Muscle layer of colon (tissue), 2 donors: Measurements from ENCODE around the gene NT5C.

ENCODE experiments used
- H3K27ac ChIP-seq: one replicate; pipeline ENCODE4 v1.7.0; 2013; ENCODE audit warnings: low read depth, mild to moderate bottlenecking, low read length, moderate library complexity
- H3K27me3 ChIP-seq, 2 donors: one replicate each; pipeline ENCODE4 v1.7.0; 2013; ENCODE audit warnings: low read length in 2 of 2, mild to moderate bottlenecking in 2 of 2; ENCODE audit not compliant: insufficient read depth in 2 of 2, control insufficient read depth in 1 of 2
- H3K36me3 ChIP-seq: one replicate; pipeline ENCODE4 v1.7.0; 2013; ENCODE audit warnings: mild to moderate bottlenecking, low read length; ENCODE audit not compliant: insufficient read depth
- H3K4me1 ChIP-seq: one replicate; pipeline ENCODE4 v1.7.0; 2013; ENCODE audit warnings: mild to moderate bottlenecking, low read length; ENCODE audit not compliant: insufficient read depth
- H3K4me3 ChIP-seq, 2 donors: one replicate each; pipeline ENCODE4 v1.7.0; 2013; ENCODE audit warnings: low read length in 2 of 2, low read depth in 1 of 2, mild to moderate bottlenecking in 1 of 2, moderate library complexity in 1 of 2
- H3K9ac ChIP-seq: one replicate; pipeline ENCODE4 v1.7.0; 2013; ENCODE audit warnings: low read length
- H3K9me3 ChIP-seq: one replicate; pipeline ENCODE4 v1.7.0; 2013; ENCODE audit warnings: mild to moderate bottlenecking, low read length
- donor health status: abdominal sarcoma.
- donor health status: Adenocarcinoma of cecum.

The NT5C gene

DNA sequence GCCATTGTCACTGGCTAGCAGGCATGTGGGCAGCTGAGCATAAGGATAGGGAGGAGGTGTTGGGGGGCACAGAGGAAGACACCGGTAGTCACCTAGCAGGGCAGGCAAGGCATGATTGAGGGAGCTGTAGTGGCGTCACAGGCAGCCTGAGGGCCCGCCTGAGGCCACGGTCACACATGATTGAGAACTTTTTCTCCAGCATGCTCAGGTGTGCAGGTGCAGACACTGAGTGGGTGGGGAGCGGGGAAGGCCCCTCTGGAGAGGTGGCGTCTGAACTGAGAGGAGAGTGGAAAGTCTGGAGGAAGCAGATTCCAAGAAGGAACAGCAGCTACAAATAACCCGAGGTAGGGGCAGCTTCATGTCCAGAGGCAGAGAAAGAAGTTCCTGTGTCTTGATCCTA lies 32.7 kb downstream of the NT5C start:
- Histone ChIP-seq H3K4me1 (no peaks in the 10 kb centered on the region), H3K9ac (no peak overlapping the region), H3K9me3 (no peaks in the 10 kb centered on the region), H3K36me3 (peaks cover 18% of the 10 kb centered on the region), H3K27me3 (no peaks in the 10 kb centered on the region), H3K4me3 (no peak overlapping the region), H3K27ac (no peak overlapping the region)

- Histone ChIP-seq H3K36me3 (peaks cover 18% of the 10 kb centered on the region), H3K9me3 (no peaks in the 10 kb centered on the region), H3K27ac (no peak overlapping the region), H3K4me3 (no peak overlapping the region), H3K4me1 (no peaks in the 10 kb centered on the region), H3K27me3 (no peaks in the 10 kb centered on the region), H3K9ac (no peak overlapping the region)
These were observed 33.7 kb downstream of the NT5C start for GRCh38 chr17:75097865-75098264.

GRCh38 chr17:75096082-75096625 lies 35.4 kb downstream of the NT5C start:
- H3K27me3 ChIP-seq: no peaks in the 10 kb centered on the region
- no peaks in the 10 kb centered on the region for H3K9me3 ChIP-seq
- peaks cover 18% of the 10 kb centered on the region for H3K36me3 ChIP-seq
- peaks cover 8% of the 10 kb centered on the region for H3K4me1 ChIP-seq
- no peak overlapping the region for H3K27ac ChIP-seq
- H3K9ac ChIP-seq: no peak overlapping the region
- no peak overlapping the region for H3K4me3 ChIP-seq

- Histone ChIP-seq H3K4me3 (no peak overlapping the region), H3K4me1 (peaks cover 13% of the 10 kb centered on the region), H3K27ac (no peak overlapping the region), H3K9me3 (no peaks in the 10 kb centered on the region), H3K9ac (no peak overlapping the region), H3K27me3 (no peaks in the 10 kb centered on the region), H3K36me3 (peaks cover 9% of the 10 kb centered on the region)
These were observed 36.6 kb downstream of the NT5C start for GRCh38 chr17:75094871-75095399.

DNA sequence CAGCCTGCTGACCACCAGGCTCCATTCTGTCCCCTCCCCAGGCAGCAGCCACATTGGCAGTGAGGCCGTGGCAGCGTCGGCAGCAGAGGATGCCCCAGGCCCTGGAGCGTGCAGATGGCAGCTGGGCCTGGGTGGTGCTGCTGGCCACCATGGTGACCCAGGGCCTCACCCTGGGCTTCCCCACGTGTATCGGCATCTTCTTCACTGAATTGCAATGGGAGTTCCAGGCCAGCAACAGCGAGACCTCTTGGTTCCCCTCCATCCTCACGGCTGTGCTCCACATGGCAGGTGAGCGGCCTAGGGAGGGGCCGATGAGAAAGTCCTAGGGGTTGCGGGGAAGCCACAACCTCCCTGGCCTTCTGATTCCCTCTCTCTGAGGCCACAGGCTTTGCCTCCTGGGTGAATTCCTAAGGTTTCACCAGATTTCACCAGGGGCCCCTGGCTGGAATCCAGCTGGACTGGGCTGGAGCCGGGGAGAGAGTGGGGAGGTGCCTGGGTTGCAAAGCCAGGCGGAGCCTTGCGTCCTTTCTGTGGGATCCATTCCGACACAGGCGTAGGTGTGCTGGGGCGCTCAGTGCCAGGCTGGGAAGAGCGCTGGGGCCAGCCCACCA lies 37.9 kb downstream of the NT5C start:
- Histone ChIP-seq H3K9ac (no peak overlapping the region), H3K27ac (no peak overlapping the region), H3K4me3 (no peak overlapping the region), H3K9me3 (no peaks in the 10 kb centered on the region), H3K27me3 (no peaks in the 10 kb centered on the region), H3K4me1 (peaks cover 13% of the 10 kb centered on the region), H3K36me3 (peaks cover 1% of the 10 kb centered on the region)

DNA sequence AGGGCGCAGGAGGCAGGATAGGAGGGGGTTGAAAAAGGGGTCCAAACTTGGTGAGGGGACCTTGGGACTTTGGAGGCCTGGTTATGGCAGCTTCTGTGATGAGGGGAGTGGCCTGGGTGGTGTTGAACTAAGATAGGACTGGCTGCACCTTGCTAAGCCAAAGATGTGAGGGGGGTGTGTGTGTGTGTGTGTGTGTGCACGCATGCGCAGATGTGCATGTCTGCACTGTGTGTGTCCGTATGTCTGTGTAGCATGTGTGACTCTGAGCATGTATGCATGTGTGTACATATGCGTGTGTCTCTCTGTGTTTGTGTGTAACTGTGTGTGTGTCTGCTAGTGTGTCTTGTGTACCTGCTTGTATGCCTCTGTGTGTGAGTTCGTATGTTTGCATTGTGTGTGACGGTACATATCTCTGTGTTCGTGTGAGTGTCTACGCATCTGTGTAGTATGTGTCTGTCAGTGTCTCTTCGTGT lies 39.7 kb downstream of the NT5C start:
- Histone ChIP-seq H3K27ac (no peak overlapping the region), H3K4me3 (no peak overlapping the region), H3K9me3 (no peaks in the 10 kb centered on the region), H3K36me3 (no peaks in the 10 kb centered on the region), H3K27me3 (no peaks in the 10 kb centered on the region), H3K9ac (no peak overlapping the region), H3K4me1 (peaks cover 13% of the 10 kb centered on the region)

GRCh38 chr17:75090871-75091854 lies 40.4 kb downstream of the NT5C start:
- no peaks in the 10 kb centered on the region for H3K36me3 ChIP-seq
- H3K4me3 ChIP-seq: no peak overlapping the region
- H3K4me1 ChIP-seq: peaks cover 13% of the 10 kb centered on the region
- H3K27me3 ChIP-seq: no peaks in the 10 kb centered on the region
- no peak overlapping the region for H3K9ac ChIP-seq
- no peak overlapping the region for H3K27ac ChIP-seq
- no peaks in the 10 kb centered on the region for H3K9me3 ChIP-seq

- Histone ChIP-seq H3K9ac (no peak overlapping the region), H3K4me1 (peaks cover 13% of the 10 kb centered on the region), H3K9me3 (no peaks in the 10 kb centered on the region), H3K36me3 (no peaks in the 10 kb centered on the region), H3K27ac (peak overlapping the region; percentile 57), H3K4me3 (peak overlapping the region; percentile 22 to 54), H3K27me3 (no peaks in the 10 kb centered on the region)
These were observed 42.8 kb downstream of the NT5C start for GRCh38 chr17:75088465-75089417.

GRCh38 chr17:75087558-75088453 lies 43.7 kb downstream of the NT5C start, which contains the start of gene SLC16A5:
SLC16A5 (plus strand) TSS chr17:75087954; CDS start chr17:75093637, 5,683 bp downstream.
- Histone ChIP-seq H3K4me3 (peak within 1 kb of the TSS; percentile 22 to 54), H3K9me3 (no peaks in the 10 kb centered on the region), H3K27ac (peak within 1 kb of the TSS; percentile 57), H3K27me3 (no peaks in the 10 kb centered on the region), H3K4me1 (peaks cover 13% of the 10 kb centered on the region), H3K36me3 (no peaks in the 10 kb centered on the region), H3K9ac (no peak within 1 kb of the TSS)

- H3K36me3 ChIP-seq: no peaks in the 10 kb centered on the region
- H3K9ac ChIP-seq: no peak overlapping the region
- H3K4me3 ChIP-seq: peak overlapping the region in 1 of 2 donors; percentile 54
- peak overlapping the region; percentile 57 for H3K27ac ChIP-seq
- no peaks in the 10 kb centered on the region for H3K27me3 ChIP-seq
- H3K9me3 ChIP-seq: no peaks in the 10 kb centered on the region
- peaks cover 13% of the 10 kb centered on the region for H3K4me1 ChIP-seq
These were observed 44.4 kb downstream of the NT5C start for GRCh38 chr17:75087182-75087557.
